ENCODE measurements around the gene TENT5C. TPM values are rescaled to one million over a fixed set of nuclear protein-coding genes. Genes with fewer than 3 reads are reported as not detected.

TENT5C gene
- total RNA-seq, 1 experiment from 2014 or later: 1.4 TPM

- CTCF ChIA-PET: interaction anchor here (1.1 to 2.0 kb wide), 2 partner anchors 46 to 173 kb away, joined by 5 to 7 read pairs; no protein-coding TSS in a partner anchor
- POLR2A ChIA-PET: no interaction called here
- H3K27me3 Mint-ChIP-seq (ENCODE audit: low read depth): no peaks in the 10 kb centered on the region; the same call in 1 of the 2 replicates
- H3K4me1 Mint-ChIP-seq: no peaks in the 10 kb centered on the region
- TF ChIP-seq USF2 (CRISPR knock-in tag; IDR thresholded peaks at IDR 0.05) (no peak), ATF1 (CRISPR knock-in tag; IDR thresholded peaks at IDR 0.05) (no peak), NFYB (CRISPR knock-in tag; conservative IDR thresholded peaks at IDR 0.05; ENCODE audit: low read depth) (no peak), GABPB1 (CRISPR knock-in tag; IDR thresholded peaks at IDR 0.05) (no peak), ATF3 (CRISPR knock-in tag; conservative IDR thresholded peaks at IDR 0.05) (no peak), TEAD1 (CRISPR knock-in tag; IDR thresholded peaks at IDR 0.05) (no peak), PRRX2 (CRISPR knock-in tag; IDR thresholded peaks at IDR 0.05) (no peak), FOXP1 (CRISPR knock-in tag; IDR thresholded peaks at IDR 0.05; ENCODE audit: borderline replicate concordance) (no peak), SOX15 (CRISPR knock-in tag; IDR thresholded peaks at IDR 0.05) (no peak), TCF7 (CRISPR knock-in tag; IDR thresholded peaks at IDR 0.05; ENCODE audit: low read depth) (no peak), MYBL2 (CRISPR knock-in tag; IDR thresholded peaks at IDR 0.05) (no peak), NR3C1 (CRISPR knock-in tag; conservative IDR thresholded peaks at IDR 0.05; ENCODE audit: low read depth) (no peak)
- TF ChIP-seq, protein P1, sequence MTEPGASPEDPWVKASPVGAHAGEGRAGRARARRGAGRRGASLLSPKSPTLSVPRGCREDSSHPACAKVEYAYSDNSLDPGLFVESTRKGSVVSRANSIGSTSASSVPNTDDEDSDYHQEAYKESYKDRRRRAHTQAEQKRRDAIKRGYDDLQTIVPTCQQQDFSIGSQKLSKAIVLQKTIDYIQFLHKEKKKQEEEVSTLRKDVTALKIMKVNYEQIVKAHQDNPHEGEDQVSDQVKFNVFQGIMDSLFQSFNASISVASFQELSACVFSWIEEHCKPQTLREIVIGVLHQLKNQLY (CRISPR knock-in tag; IDR thresholded peaks at IDR 0.05): no peak
- ATAC-seq (no peak), DNase-seq (ENCODE audit: low spot score) (no peak)
- H3K4me3 Mint-ChIP-seq: no peak overlapping the region
- H3K36me3 Mint-ChIP-seq: no peaks in the 10 kb centered on the region
- no peak overlapping the region for H3K27ac Mint-ChIP-seq
- peaks cover 12% of the 10 kb centered on the region for H3K9me3 Mint-ChIP-seq
Measured at GRCh38 chr1:117580882-117581281, 25.0 kb upstream of the TENT5C start.

DNA sequence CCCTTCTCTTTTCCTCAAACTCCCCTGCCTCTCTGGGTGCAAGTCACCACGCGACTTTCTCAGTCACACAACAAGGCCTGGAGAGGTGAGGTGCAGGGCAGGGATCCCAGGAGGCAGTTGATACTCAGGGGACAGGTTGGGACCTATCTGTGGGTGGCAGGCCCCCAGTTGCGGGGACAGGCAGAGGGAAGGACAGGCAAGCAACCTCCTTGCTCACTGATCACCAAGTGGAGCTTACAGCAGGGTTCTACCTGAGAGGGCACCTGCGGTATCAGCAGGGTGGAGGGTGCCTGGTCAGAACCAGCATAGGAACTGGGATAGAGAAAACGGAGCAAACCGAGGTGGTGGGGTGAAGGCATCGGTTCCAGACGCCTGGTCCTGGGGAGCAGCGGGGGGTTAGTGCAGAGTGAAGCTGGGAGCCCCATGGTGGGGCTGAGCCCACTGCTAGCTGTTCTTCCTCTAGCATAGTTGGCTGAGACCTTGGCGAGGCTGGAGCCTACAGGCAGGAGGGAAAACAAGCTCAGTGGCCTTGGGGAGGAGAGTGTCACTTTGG lies 24.4 kb upstream of the TENT5C start:
- no peak for DNase-seq (ENCODE audit: low spot score)
- Mint-ChIP-seq H3K36me3 (no peaks in the 10 kb centered on the region), H3K4me1 (no peaks in the 10 kb centered on the region), H3K27me3 (ENCODE audit: low read depth) (no peaks in the 10 kb centered on the region; the same call in 1 of the 2 replicates), H3K9me3 (peaks cover 12% of the 10 kb centered on the region), H3K4me3 (no peak overlapping the region), H3K27ac (no peak overlapping the region)
- ChIA-PET POLR2A (no interaction called here), CTCF (interaction anchor here (1.1 to 2.0 kb wide), 4 partner anchors 11 to 172 kb away, joined by 4 to 7 read pairs (median 4); no protein-coding TSS in a partner anchor)
- no peak for ATAC-seq
- TF ChIP-seq IRF2 (CRISPR knock-in tag; IDR thresholded peaks at IDR 0.05; ENCODE audit: borderline replicate concordance, low read depth) (no peak), ZBTB21 (CRISPR knock-in tag; IDR thresholded peaks at IDR 0.05; ENCODE audit: borderline replicate concordance) (no peak), NFYB (CRISPR knock-in tag; conservative IDR thresholded peaks at IDR 0.05; ENCODE audit: low read depth) (no peak)
- TF ChIP-seq, protein P2, sequence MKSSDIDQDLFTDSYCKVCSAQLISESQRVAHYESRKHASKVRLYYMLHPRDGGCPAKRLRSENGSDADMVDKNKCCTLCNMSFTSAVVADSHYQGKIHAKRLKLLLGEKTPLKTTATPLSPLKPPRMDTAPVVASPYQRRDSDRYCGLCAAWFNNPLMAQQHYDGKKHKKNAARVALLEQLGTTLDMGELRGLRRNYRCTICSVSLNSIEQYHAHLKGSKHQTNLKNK (CRISPR knock-in tag; IDR thresholded peaks at IDR 0.05): no peak

GRCh38 chr1:117582451-117582850 lies 23.4 kb upstream of the TENT5C start:
- no peak overlapping the region for H3K4me3 Mint-ChIP-seq
- DNase-seq (ENCODE audit: low spot score): no peak
- no peaks in the 10 kb centered on the region; the same call in 1 of the 2 replicates for H3K27me3 Mint-ChIP-seq (ENCODE audit: low read depth)
- TF ChIP-seq, protein P3, sequence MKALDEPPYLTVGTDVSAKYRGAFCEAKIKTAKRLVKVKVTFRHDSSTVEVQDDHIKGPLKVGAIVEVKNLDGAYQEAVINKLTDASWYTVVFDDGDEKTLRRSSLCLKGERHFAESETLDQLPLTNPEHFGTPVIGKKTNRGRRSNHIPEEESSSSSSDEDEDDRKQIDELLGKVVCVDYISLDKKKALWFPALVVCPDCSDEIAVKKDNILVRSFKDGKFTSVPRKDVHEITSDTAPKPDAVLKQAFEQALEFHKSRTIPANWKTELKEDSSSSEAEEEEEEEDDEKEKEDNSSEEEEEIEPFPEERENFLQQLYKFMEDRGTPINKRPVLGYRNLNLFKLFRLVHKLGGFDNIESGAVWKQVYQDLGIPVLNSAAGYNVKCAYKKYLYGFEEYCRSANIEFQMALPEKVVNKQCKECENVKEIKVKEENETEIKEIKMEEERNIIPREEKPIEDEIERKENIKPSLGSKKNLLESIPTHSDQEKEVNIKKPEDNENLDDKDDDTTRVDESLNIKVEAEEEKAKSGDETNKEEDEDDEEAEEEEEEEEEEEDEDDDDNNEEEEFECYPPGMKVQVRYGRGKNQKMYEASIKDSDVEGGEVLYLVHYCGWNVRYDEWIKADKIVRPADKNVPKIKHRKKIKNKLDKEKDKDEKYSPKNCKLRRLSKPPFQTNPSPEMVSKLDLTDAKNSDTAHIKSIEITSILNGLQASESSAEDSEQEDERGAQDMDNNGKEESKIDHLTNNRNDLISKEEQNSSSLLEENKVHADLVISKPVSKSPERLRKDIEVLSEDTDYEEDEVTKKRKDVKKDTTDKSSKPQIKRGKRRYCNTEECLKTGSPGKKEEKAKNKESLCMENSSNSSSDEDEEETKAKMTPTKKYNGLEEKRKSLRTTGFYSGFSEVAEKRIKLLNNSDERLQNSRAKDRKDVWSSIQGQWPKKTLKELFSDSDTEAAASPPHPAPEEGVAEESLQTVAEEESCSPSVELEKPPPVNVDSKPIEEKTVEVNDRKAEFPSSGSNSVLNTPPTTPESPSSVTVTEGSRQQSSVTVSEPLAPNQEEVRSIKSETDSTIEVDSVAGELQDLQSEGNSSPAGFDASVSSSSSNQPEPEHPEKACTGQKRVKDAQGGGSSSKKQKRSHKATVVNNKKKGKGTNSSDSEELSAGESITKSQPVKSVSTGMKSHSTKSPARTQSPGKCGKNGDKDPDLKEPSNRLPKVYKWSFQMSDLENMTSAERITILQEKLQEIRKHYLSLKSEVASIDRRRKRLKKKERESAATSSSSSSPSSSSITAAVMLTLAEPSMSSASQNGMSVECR (CRISPR knock-in tag; IDR thresholded peaks at IDR 0.05; ENCODE audit: borderline replicate concordance): no peak
- no peak for TF ChIP-seq EMX1 (CRISPR knock-in tag; IDR thresholded peaks at IDR 0.05)
- TF ChIP-seq, protein P4, sequence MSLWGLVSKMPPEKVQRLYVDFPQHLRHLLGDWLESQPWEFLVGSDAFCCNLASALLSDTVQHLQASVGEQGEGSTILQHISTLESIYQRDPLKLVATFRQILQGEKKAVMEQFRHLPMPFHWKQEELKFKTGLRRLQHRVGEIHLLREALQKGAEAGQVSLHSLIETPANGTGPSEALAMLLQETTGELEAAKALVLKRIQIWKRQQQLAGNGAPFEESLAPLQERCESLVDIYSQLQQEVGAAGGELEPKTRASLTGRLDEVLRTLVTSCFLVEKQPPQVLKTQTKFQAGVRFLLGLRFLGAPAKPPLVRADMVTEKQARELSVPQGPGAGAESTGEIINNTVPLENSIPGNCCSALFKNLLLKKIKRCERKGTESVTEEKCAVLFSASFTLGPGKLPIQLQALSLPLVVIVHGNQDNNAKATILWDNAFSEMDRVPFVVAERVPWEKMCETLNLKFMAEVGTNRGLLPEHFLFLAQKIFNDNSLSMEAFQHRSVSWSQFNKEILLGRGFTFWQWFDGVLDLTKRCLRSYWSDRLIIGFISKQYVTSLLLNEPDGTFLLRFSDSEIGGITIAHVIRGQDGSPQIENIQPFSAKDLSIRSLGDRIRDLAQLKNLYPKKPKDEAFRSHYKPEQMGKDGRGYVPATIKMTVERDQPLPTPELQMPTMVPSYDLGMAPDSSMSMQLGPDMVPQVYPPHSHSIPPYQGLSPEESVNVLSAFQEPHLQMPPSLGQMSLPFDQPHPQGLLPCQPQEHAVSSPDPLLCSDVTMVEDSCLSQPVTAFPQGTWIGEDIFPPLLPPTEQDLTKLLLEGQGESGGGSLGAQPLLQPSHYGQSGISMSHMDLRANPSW (CRISPR knock-in tag; conservative IDR thresholded peaks at IDR 0.05; ENCODE audit: low read depth): no peak
- no peak for TF ChIP-seq ZNF263 (CRISPR knock-in tag; IDR thresholded peaks at IDR 0.05; ENCODE audit: low read depth)
- TF ChIP-seq CREM (CRISPR knock-in tag; IDR thresholded peaks at IDR 0.05): no peak
- no peak for TF ChIP-seq SMAD3 (CRISPR knock-in tag; IDR thresholded peaks at IDR 0.05; ENCODE audit: borderline replicate concordance)
- ATAC-seq: no peak
- ChIA-PET CTCF (interaction anchor here (1.1 to 1.7 kb wide), 3 partner anchors 8 to 129 kb away, joined by 3 to 4 read pairs (median 4); no protein-coding TSS in a partner anchor), POLR2A (no interaction called here)
- H3K27ac Mint-ChIP-seq: no peak overlapping the region
- no peaks in the 10 kb centered on the region for H3K4me1 Mint-ChIP-seq
- no peaks in the 10 kb centered on the region for H3K36me3 Mint-ChIP-seq
- peaks cover 12% of the 10 kb centered on the region for H3K9me3 Mint-ChIP-seq
